D721Med (cell line): Measurements from ENCODE around the gene TARBP1.

Experiments
- DNase-seq: peaks from one replicate; pipeline ENCODE4 v3.0.0; 2011; ENCODE audit warnings: low spot score; ENCODE audit not compliant: insufficient read length
- FAIRE-seq: peaks from 2 replicates; lab custom pipeline; 2011; peaks lifted over from hg19 to GRCh38; lab: Jason Lieb, UNC
- CTCF ChIP-seq: IDR thresholded peaks from 2 replicates; pipeline ENCODE4 v1.5.1; 2012; ENCODE audit warnings: mild to moderate bottlenecking, control low read depth; ENCODE audit not compliant: insufficient read depth; ENCODE audit errors: missing control alignments

TARBP1 gene

GRCh38 chr1:234413990-234414389, 65.0 kb downstream of the TARBP1 start:
- no peak for FAIRE-seq

GRCh38 chr1:234413485-234413884, 65.5 kb downstream of the TARBP1 start:
- DNase-seq (no peak), FAIRE-seq (no peak)
- no peak for TF ChIP-seq CTCF

More at GRCh38 chr1:234413990-234414389, 65.0 kb downstream of the TARBP1 start:
- no peak for DNase-seq
- no peak for TF ChIP-seq CTCF

- FAIRE-seq (no peak), DNase-seq (no peak)
- no peak for TF ChIP-seq CTCF
Measured at GRCh38 chr1:234412830-234413229, 66.1 kb downstream of the TARBP1 start.

GRCh38 chr1:234409328-234409727, 69.7 kb downstream of the TARBP1 start:
- FAIRE-seq: peak; percentile 78
- TF ChIP-seq CTCF: peak; percentile 21
- no peak for DNase-seq

GRCh38 chr1:234408757-234409156, 70.2 kb downstream of the TARBP1 start:
- FAIRE-seq (no peak), DNase-seq (no peak)
- TF ChIP-seq CTCF: no peak

GRCh38 chr1:234406871-234407270, 72.1 kb downstream of the TARBP1 start:
- no peak for DNase-seq
- no peak for TF ChIP-seq CTCF

GRCh38 chr1:234405676-234406075, 73.3 kb downstream of the TARBP1 start:
- DNase-seq (no peak), FAIRE-seq (no peak)
- no peak for TF ChIP-seq CTCF

More at GRCh38 chr1:234406871-234407270, 72.1 kb downstream of the TARBP1 start:
- FAIRE-seq: no peak
